ENCODE measurements around the gene CTSV.

- TF ChIP-seq EZH2 (IDR thresholded peaks at IDR 0.05; ENCODE audit: low read depth, unreplicated experiment) (no peak), POLR2AphosphoS5 (IDR thresholded peaks at IDR 0.05; ENCODE audit: low read depth) (no peak), CTCF (conservative IDR thresholded peaks at IDR 0.05; ENCODE audit: low read depth in 2 of 2) (no peak), REST (IDR thresholded peaks at IDR 0.05; ENCODE audit: unreplicated experiment) (no peak), EZH2phosphoT487 (IDR thresholded peaks at IDR 0.05; ENCODE audit: unreplicated experiment) (no peak), ZNF331 (CRISPR knock-in tag; IDR thresholded peaks at IDR 0.05; ENCODE audit: low read depth) (no peak)
These were observed 21.9 kb upstream of the CTSV start for GRCh38 chr9:97060796-97061195.

Data from GM23338 (cell line).